Heart right ventricle (tissue), 16 donors: ENCODE data around the gene UTP25. TPM values are rescaled to one million over a fixed set of nuclear protein-coding genes. Genes with fewer than 3 reads are reported as not detected.
A peak's percentile ranks its signal among the peaks of the same experiment; 100 is the strongest.

Experiments
- ATAC-seq, 8 donors: fragments of 200-7000 bp; cut with Tn5 transposase; one replicate each; pipeline ENCODE4 v1.9.1; 2020; ENCODE audit warnings: mild to moderate bottlenecking in 8 of 8, moderate library complexity in 8 of 8, moderate number of reproducible peaks in 1 of 8
- DNase-seq, 2 donors: peaks; one replicate each; pipeline ENCODE4 v3.0.0-alpha.2; 2020
- H3K27ac ChIP-seq, 10 donors: fragments of 200-600 bp; sonication (generic) in 2 of 10; one replicate each; pipeline versions ENCODE4 v1.5.0 to v1.8.0; 2020 to 2022; ENCODE audit warnings: mild to moderate bottlenecking in 3 of 10
- H3K27me3 ChIP-seq, 7 donors: fragments of 200-600 bp; one replicate each; pipeline ENCODE4 v1.8.0; 2021 to 2022; ENCODE audit warnings: mild to moderate bottlenecking in 2 of 7
- H3K36me3 ChIP-seq, 9 donors: fragments of 200-600 bp; sonication (generic) in 1 of 9; one replicate each; pipeline versions ENCODE4 v1.5.0 to v1.8.0; 2020 to 2022; ENCODE audit warnings: mild to moderate bottlenecking in 2 of 9
- H3K4me1 ChIP-seq, 9 donors: fragments of 200-600 bp; sonication (generic) in 1 of 9; one replicate each; pipeline versions ENCODE4 v1.5.0 to v1.8.0; 2020 to 2022; ENCODE audit warnings: mild to moderate bottlenecking in 4 of 9
- H3K4me3 ChIP-seq, 10 donors: fragments of 200-600 bp; sonication (generic) in 2 of 10; one replicate each; pipeline versions ENCODE4 v1.5.0 to v1.8.0; 2020 to 2022; ENCODE audit warnings: mild to moderate bottlenecking in 7 of 10, moderate library complexity in 2 of 10
- H3K9me3 ChIP-seq, 11 donors: fragments of 200-600 bp in 10 of 11; sonication (generic) in 2 of 11; one replicate each; pipeline versions ENCODE4 v1.5.0 to v1.8.0; 2013 to 2022; ENCODE audit warnings: mild to moderate bottlenecking in 2 of 11, control low read depth in 1 of 11, moderate library complexity in 1 of 11
- CTCF ChIP-seq, 9 donors: fragments of 200-600 bp; sonication (generic) in 2 of 9; IDR thresholded peaks; one replicate each; pipeline versions ENCODE4 v1.5.0 to v1.8.0; 2021 to 2022; ENCODE audit warnings: antibody characterized with exemption in 9 of 9, mild to moderate bottlenecking in 5 of 9, moderate library complexity in 1 of 9
- WGBS, 2 donors: extraction: QIAGEN DNeasy Blood & Tissue Kit; methylation state at CpG; one replicate each; pipeline ENCODE4 v1.1.7; 2013; ENCODE audit warnings: inconsistent platforms in 1 of 2; 5-methylcytosine and 5-hydroxymethylcytosine counted together
- intact Hi-C, 10 donors: fragments of 100-400 bp; cut with DNase I; formaldehyde crosslinking; loops; one replicate each; pipeline versions ENCODE4 v1.11.1 to v1.14.2; 2022
- polyA plus RNA-seq, 2 donors: library from polyadenylated mRNA; stranded (reverse); fragments of 200-250 nt; gene quantifications; one replicate each; pipeline ENCODE4 v1.2.3, GENCODE V29; 2013
- total RNA-seq, 10 donors: library from RNA; stranded (reverse); fragmentation: NEBNext Ultra II Directional in 3 of 10; extraction: Animal tissue kit (Norgen Biotek cat#: 25700) in 3 of 10; gene quantifications; one replicate each; pipeline versions ENCODE4 v1.2.1 to v1.2.4, GENCODE V29; 2021 to 2023
- donor health status: Arrhythmogenic right ventricular cardiomyopathy.
- donor health status: ischemic (EF 13 %, LVEDD 7.1; RV severe dilation, severe dysfunction).
- donor health status: healthy with polysubstance abuse.
- donor health status: DM: no; HTN: yes; CAD: no.
- donor health status: DM: no; HTN: no; CAD: no.
- donor health status: ischemic (EF 25% LVEDD 6.9; RV normal size, moderate dysfunction).
- donor health status: ischemic (EF 25% LVEDD 5.7; RV mildly dilated, moderate dysfunction).
- donor health status: healthy.
- donor health status: DM: yes; HTN: yes; CAD: no.
- donor health status: Ischemic cardiomyopathy.
- donor health status: ischemic (EF 35%, LVEDD 5.7; RV mildly dilated, moderate dysfunction).
- donor health status: nonischemic (EF 11% LVEDD 7.7; RV severe dilation, severe dysfunction).
- donor health status: DM: yes; HTN: yes; CAD: no.
- donor health status: PGD.
- donor health status: ischemic (EF 29% LVEDD 5.4; RV normal size, mild dysfunction).
- donor health status: nonischemic (EF 23%, LVEDD 6.1; RV moderate dilation, normal function).

Gene UTP25
- total and polyA plus RNA-seq, 12 donors, result 0.73 to 4.2 (median 3.1) TPM

GRCh38 chr1:209835782-209836298 is 8.1 kb downstream of the UTP25 start:
- ATAC-seq, result no peak
- intact Hi-C loops, result no loop called here

GRCh38 chr1:209837671-209838070 is 9.9 kb downstream of the UTP25 start:
- no peak for DNase-seq
- no peak overlapping the region for H3K4me3 ChIP-seq
- H3K4me1 ChIP-seq, result peaks cover 0 to 15% (median 0%) of the 10 kb centered on the region in 9 donors
- no peaks in the 10 kb centered on the region for H3K9me3 ChIP-seq
- intact Hi-C loops, result no loop called here
- ATAC-seq, result no peak
- peaks cover 0 to 100% (median 74%) of the 10 kb centered on the region in 9 donors for H3K36me3 ChIP-seq
- H3K27ac ChIP-seq, result no peak overlapping the region
- 92% methylated on average over 7 of the region's 7 CpGs for WGBS, 2 donors
- no peak for TF ChIP-seq CTCF (IDR thresholded peaks at IDR 0.05)
- H3K27me3 ChIP-seq, result no peaks in the 10 kb centered on the region

More at GRCh38 chr1:209835782-209836298, 8.1 kb downstream of the UTP25 start:
- Histone ChIP-seq H3K9me3 (no peaks in the 10 kb centered on the region), H3K36me3 (peaks cover 0 to 100% (median 67%) of the 10 kb centered on the region in 9 donors), H3K4me3 (no peak overlapping the region), H3K4me1 (peaks cover 0 to 15% (median 0%) of the 10 kb centered on the region in 9 donors), H3K27ac (no peak overlapping the region), H3K27me3 (no peaks in the 10 kb centered on the region)
- TF ChIP-seq CTCF (IDR thresholded peaks at IDR 0.05), result no peak
- no peak for DNase-seq

GRCh38 chr1:209838537-209838936 is 10.8 kb downstream of the UTP25 start:
- ATAC-seq (no peak), DNase-seq (no peak)
- intact Hi-C loops, result no loop called here
- TF ChIP-seq CTCF (IDR thresholded peaks at IDR 0.05), result no peak
- Histone ChIP-seq H3K36me3 (peaks cover 0 to 100% (median 72%) of the 10 kb centered on the region in 9 donors), H3K9me3 (no peaks in the 10 kb centered on the region), H3K27ac (no peak overlapping the region), H3K4me3 (no peak overlapping the region), H3K4me1 (peaks cover 0 to 15% (median 0%) of the 10 kb centered on the region in 9 donors), H3K27me3 (no peaks in the 10 kb centered on the region)
- WGBS, 2 donors, result 94 to 95% methylated on average over 6 of the region's 6 CpGs

- Histone ChIP-seq H3K27ac (peak overlapping the region in 2 of 10 donors; percentile 5 to 54), H3K4me1 (peaks cover 0 to 18% (median 0%) of the 10 kb centered on the region in 9 donors), H3K27me3 (no peaks in the 10 kb centered on the region), H3K9me3 (no peaks in the 10 kb centered on the region), H3K36me3 (peaks cover 0 to 100% (median 66%) of the 10 kb centered on the region in 9 donors), H3K4me3 (no peak overlapping the region)
- 69 to 75% methylated on average over 5 of the region's 5 CpGs for WGBS, 2 donors
- ATAC-seq (peak in 2 of 8 donors; percentile 58 to 73), DNase-seq (no peak)
- intact Hi-C loops, result no loop called here
- TF ChIP-seq CTCF (IDR thresholded peaks at IDR 0.05), result no peak
Measured at GRCh38 chr1:209839875-209840546, 12.2 kb downstream of the UTP25 start.
